Stomach smooth muscle (tissue), 2 donors: Measurements from ENCODE around the gene CTNND2.

Experiments used
- H3K27ac ChIP-seq: one replicate; pipeline ENCODE4 v1.7.0; 2013; ENCODE audit warnings: mild to moderate bottlenecking, low read length, inconsistent platforms
- H3K27me3 ChIP-seq, 2 donors: one replicate each; pipeline ENCODE4 v1.7.0; 2013; ENCODE audit warnings: low read length in 2 of 2; ENCODE audit not compliant: insufficient read depth in 2 of 2, control insufficient read depth in 1 of 2
- H3K36me3 ChIP-seq, 2 donors: one replicate each; pipeline ENCODE4 v1.7.0; 2013; ENCODE audit warnings: low read length in 2 of 2; ENCODE audit not compliant: control insufficient read depth in 2 of 2, insufficient read depth in 2 of 2
- H3K4me1 ChIP-seq: one replicate; pipeline ENCODE4 v1.7.0; 2013; ENCODE audit warnings: low read length; ENCODE audit not compliant: control insufficient read depth, insufficient read depth
- H3K4me3 ChIP-seq, 2 donors: one replicate each; pipeline ENCODE4 v1.7.0; 2013; ENCODE audit warnings: low read length in 2 of 2
- H3K9ac ChIP-seq, 2 donors: one replicate each; pipeline ENCODE4 v1.7.0; 2013; ENCODE audit warnings: low read length in 2 of 2, mild to moderate bottlenecking in 1 of 2
- H3K9me3 ChIP-seq, 2 donors: one replicate each; pipeline ENCODE4 v1.7.0; 2013; ENCODE audit warnings: low read length in 2 of 2; ENCODE audit not compliant: control insufficient read depth in 2 of 2
- donor health status: healthy.
- donor health status: Pancreatic carcinoma.

CTNND2 gene

GRCh38 chr5:11171236-11171635 is 733.0 kb downstream of the CTNND2 start:
- Histone ChIP-seq H3K9ac (no peak overlapping the region), H3K27ac (no peak overlapping the region), H3K4me1 (no peaks in the 10 kb centered on the region), H3K4me3 (no peak overlapping the region), H3K9me3 (no peaks in the 10 kb centered on the region), H3K27me3 (no peaks in the 10 kb centered on the region), H3K36me3 (no peaks in the 10 kb centered on the region)

- Histone ChIP-seq H3K36me3 (no peaks in the 10 kb centered on the region), H3K4me1 (no peaks in the 10 kb centered on the region), H3K9me3 (no peaks in the 10 kb centered on the region), H3K4me3 (no peak overlapping the region), H3K27ac (no peak overlapping the region), H3K9ac (no peak overlapping the region), H3K27me3 (no peaks in the 10 kb centered on the region)
Observed at GRCh38 chr5:11166923-11167322, 737.3 kb downstream of the CTNND2 start.

GRCh38 chr5:11164531-11165294 is 739.5 kb downstream of the CTNND2 start:
- Histone ChIP-seq H3K27me3 (no peaks in the 10 kb centered on the region), H3K27ac (no peak overlapping the region), H3K36me3 (no peaks in the 10 kb centered on the region), H3K4me1 (no peaks in the 10 kb centered on the region), H3K9ac (no peak overlapping the region), H3K4me3 (no peak overlapping the region), H3K9me3 (no peaks in the 10 kb centered on the region)

- H3K27me3 ChIP-seq: peaks cover 0 to 6% of the 10 kb centered on the region in 2 donors
- H3K27ac ChIP-seq: no peak overlapping the region
- no peaks in the 10 kb centered on the region for H3K36me3 ChIP-seq
- H3K4me3 ChIP-seq: no peak overlapping the region
- no peak overlapping the region for H3K9ac ChIP-seq
- H3K4me1 ChIP-seq: no peaks in the 10 kb centered on the region
- H3K9me3 ChIP-seq: no peaks in the 10 kb centered on the region
Observed at GRCh38 chr5:11157132-11157531, 747.1 kb downstream of the CTNND2 start.

GRCh38 chr5:11153670-11154382 is 750.4 kb downstream of the CTNND2 start:
- Histone ChIP-seq H3K27ac (no peak overlapping the region), H3K9me3 (no peaks in the 10 kb centered on the region), H3K4me1 (no peaks in the 10 kb centered on the region), H3K9ac (no peak overlapping the region), H3K4me3 (no peak overlapping the region), H3K27me3 (peaks cover 0 to 8% of the 10 kb centered on the region in 2 donors), H3K36me3 (no peaks in the 10 kb centered on the region)

DNA sequence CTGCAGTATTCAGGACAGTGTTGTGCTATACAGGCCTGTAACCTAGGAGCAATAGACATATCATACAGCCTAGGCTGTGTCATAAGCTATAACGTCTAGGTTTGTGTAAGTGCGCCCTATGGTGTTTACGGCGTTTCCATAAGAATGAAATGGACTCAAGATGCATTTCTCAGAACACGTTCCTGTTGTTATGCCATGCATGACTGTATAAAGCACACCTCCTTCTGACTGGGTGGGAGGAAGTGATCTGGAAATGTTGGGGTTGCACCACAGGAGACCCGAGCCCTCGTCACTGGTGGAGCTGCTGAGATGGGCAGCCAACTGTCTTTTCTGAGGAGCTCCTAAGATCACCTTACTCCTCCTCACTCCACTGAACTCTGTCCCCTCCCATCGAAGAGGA is 751.9 kb downstream of the CTNND2 start:
- H3K4me1 ChIP-seq: no peaks in the 10 kb centered on the region

GRCh38 chr5:11150976-11151375 is 753.3 kb downstream of the CTNND2 start:
- H3K27me3 ChIP-seq: peaks cover 0 to 8% of the 10 kb centered on the region in 2 donors
- H3K36me3 ChIP-seq: no peaks in the 10 kb centered on the region
- H3K9me3 ChIP-seq: no peaks in the 10 kb centered on the region
- no peak overlapping the region for H3K27ac ChIP-seq
- no peaks in the 10 kb centered on the region for H3K4me1 ChIP-seq
- no peak overlapping the region for H3K9ac ChIP-seq
- H3K4me3 ChIP-seq: no peak overlapping the region

More for the DNA sequence above, 751.9 kb downstream of the CTNND2 start:
- H3K27me3 ChIP-seq: peaks cover 0 to 8% of the 10 kb centered on the region in 2 donors
- no peak overlapping the region for H3K9ac ChIP-seq
- H3K9me3 ChIP-seq: no peaks in the 10 kb centered on the region
- no peak overlapping the region for H3K27ac ChIP-seq
- H3K36me3 ChIP-seq: no peaks in the 10 kb centered on the region
- H3K4me3 ChIP-seq: no peak overlapping the region

DNA sequence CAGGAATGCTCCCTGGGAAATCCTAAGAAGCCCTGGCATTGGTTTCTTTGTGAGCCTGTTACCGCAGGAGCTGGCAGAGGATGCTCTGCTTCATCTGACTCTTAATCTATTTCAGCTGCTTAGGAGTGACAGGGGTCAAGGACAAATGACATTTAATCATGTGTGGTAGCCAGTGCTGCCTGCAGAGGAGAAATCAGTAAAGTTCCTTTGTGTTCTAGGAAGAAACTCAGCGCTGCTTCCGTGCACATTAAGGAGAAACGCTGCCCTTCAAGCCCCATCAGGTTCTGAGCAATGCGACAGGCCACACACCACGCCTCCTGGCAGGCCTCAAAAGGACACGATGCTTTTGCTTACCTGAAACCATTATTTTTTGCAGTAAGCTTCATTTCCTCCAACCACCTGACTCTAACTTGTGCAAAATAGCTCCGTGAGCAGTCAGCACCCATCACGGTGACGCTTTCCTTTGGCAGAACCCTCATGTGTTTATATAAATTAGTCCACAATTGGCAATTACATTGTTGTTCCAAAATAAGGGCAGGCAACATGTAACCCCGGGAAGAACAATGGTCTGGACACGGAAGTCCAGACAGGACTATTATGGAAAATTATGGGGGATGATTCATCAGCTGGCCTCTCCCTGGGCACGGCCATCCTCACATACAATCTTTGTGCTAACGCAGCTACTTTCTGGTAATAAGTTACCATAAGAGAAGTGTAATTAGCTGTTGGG is 755.3 kb downstream of the CTNND2 start:
- H3K9me3 ChIP-seq: no peaks in the 10 kb centered on the region
- H3K9ac ChIP-seq: no peak overlapping the region
- H3K36me3 ChIP-seq: no peaks in the 10 kb centered on the region
- no peak overlapping the region for H3K4me3 ChIP-seq
- H3K4me1 ChIP-seq: no peaks in the 10 kb centered on the region
- no peak overlapping the region for H3K27ac ChIP-seq
- H3K27me3 ChIP-seq: peaks cover 0 to 5% of the 10 kb centered on the region in 2 donors

DNA sequence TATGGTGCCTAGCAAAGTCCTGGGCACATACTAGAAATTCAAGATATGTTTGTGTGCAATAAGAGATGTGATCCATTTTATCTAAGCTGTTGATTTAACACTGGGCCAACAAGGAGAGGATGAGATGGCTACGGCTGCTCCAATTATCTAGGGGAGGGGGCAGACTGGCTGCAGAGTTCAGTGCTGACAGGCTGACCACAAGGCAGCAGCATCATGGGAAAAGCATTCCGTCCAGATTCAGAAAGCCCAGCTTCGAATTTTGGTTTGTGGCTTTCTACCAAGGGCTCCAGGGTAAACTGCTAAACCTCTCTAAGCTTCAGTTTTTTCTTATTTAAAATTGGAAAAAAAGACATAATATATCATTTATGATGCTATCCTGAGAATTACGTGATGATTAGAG is 758.1 kb downstream of the CTNND2 start:
- H3K9me3 ChIP-seq: no peaks in the 10 kb centered on the region
- H3K4me3 ChIP-seq: no peak overlapping the region
- no peak overlapping the region for H3K27ac ChIP-seq
- no peaks in the 10 kb centered on the region for H3K27me3 ChIP-seq
- H3K9ac ChIP-seq: no peak overlapping the region
- no peaks in the 10 kb centered on the region for H3K4me1 ChIP-seq
- H3K36me3 ChIP-seq: no peaks in the 10 kb centered on the region

DNA sequence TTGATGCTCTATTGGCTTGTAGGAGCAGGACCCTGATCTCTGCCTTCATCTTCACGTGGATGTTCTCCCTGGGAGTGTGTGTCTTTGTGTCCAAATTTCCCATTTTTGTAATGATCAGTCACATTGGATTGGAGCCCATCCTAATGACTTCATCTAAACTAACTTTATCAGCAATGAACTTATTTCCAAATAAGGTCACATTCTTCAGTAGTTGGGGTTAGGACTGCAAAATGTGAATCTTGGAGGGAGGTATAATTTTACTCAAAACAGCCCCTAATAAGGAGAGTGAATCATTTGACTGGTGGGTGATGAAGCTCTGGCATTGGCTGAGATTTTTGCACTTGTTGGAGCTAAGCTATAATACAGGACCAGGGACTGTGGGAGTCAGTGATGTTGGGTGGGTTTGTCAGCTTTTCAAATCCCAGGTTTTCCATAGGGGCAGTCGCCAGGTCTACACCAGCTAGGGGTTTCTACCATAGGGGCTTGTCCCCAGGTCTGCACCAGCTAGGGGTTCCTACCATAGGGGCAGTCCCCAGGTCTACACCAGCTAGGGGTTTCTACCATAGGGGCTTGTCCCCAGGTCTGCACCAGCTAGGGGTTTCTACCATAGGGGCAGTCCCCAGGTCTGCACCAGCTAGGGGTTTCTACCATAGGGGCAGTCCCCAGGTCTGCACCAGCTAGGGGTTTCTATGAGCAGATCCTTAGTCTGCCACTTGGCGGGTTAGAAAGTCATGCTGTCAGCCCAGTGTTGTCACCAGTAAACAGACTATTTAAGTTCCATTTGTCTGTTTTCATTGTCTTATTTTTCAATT is 760.6 kb downstream of the CTNND2 start:
- H3K4me3 ChIP-seq: no peak overlapping the region
- no peak overlapping the region for H3K9ac ChIP-seq
- H3K9me3 ChIP-seq: no peaks in the 10 kb centered on the region
- H3K36me3 ChIP-seq: no peaks in the 10 kb centered on the region
- no peak overlapping the region for H3K27ac ChIP-seq
- H3K4me1 ChIP-seq: no peaks in the 10 kb centered on the region
- peaks cover 0 to 2% of the 10 kb centered on the region in 2 donors for H3K27me3 ChIP-seq
